Activated naive CD8-positive, alpha-beta T cell treated with anti-CD3 and anti-CD28 coated beads, Interleukin-2, amount 50 U/mL, for 16 hours (primary cell): Measurements from ENCODE around the gene FUT7.
"Not testable (repeated sequence)": the region's sequence is repeated elsewhere in the genome, so short reads cannot be mapped to it uniquely, and the experiment has no call there.

Experiments used
- DNase-seq: peaks from one replicate; pipeline ENCODE4 v3.0.0-alpha.2; 2020; ENCODE audit warnings: low read depth, low spot score

FUT7 gene

GRCh38 chr9:137066096-137066861, 34.4 kb upstream of the FUT7 start:
- DNase-seq: no peak

- no peak for DNase-seq
Measured at GRCh38 chr9:137065336-137065967, 33.6 kb upstream of the FUT7 start.

DNA sequence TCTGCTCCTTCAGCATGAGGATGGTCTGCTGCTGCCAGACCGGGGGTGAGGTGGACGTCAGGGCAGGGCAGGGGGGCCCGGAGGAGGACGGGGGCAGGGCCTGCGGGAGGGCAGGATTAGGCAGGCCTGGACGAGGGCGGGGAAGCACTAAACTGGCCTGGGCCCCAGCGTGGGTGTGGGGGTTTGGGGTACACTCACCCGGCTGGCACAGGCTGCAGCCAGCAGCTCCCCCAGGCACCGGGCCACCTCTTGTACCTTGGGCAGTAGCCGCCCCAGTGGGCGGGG, 32.9 kb upstream of the FUT7 start:
- DNase-seq: no peak

- no peak for DNase-seq
Measured at GRCh38 chr9:137064027-137064879, 32.4 kb upstream of the FUT7 start.

DNA sequence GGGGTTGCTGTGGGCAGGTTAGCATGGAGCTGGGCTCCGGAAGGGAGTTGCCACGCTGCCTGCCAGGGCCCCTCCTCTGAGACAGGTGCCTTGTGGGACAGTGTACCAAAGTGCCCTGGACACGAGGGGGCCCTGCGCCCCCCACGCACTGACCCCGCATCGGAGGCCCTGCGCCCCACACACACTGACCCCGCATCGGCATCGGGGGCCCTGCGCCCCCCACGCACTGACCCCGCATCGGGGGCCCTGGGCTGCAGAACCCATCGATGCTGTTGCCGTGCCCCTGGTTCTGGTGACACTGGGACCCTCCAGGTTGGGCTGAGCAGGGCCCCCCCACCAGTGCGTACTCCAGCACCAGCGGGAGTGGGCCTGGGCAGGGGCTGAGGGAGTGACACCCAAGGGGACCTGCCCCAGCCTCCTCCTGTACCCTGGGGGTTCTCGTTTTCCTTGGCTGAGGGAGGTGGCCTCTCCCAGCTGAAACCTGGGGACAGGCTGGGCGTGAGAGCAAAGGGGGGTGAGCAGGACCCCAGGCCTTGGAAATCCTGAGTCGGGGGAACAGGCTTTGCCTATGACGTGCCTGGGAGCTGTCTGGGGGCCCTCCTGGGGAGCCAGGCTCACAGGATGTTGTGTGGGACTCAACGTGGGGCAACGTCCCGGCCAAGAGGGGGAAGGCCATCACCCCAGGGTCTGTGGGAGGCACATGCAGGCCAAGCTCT, 31.6 kb upstream of the FUT7 start:
- DNase-seq: no peak

DNA sequence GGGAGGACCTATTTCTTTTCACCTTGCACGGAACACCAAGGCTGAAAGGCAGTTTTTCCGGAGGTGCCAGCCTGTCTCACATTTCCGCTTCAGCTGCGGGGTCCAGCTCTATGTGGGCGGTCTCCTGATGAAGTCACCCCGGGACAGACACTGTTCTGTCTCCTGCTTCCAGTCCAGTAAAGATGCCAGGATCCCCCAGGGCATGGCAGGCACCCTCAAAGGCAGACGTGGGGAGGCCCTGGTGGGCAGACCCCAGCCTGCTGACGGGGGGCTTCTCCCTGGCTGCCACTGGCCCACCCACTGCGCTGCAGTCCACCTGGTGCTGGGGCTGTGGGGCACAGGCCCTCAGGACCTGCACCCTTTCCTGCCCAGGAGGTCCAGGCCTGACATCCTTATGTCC, 30.9 kb upstream of the FUT7 start:
- DNase-seq: not testable (repeated sequence)

DNA sequence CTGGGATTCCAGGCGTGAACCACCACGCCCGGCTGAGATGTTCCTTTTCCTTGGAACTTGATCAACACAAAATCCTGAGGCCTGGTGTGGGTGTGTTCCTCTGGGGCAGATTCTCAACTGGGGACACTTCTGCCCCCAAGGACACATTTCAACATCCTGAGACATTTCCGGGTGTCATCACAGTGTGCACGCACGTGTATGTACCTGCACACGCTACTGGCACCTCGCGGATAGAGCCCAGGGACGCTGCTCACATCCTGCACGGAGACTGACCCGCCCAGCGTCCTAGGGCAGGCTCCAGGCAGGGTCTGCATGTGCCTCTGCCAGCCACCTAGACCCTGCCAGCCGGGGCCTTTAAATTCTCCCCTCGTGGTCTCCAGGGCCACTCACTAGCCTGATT, 30.5 kb upstream of the FUT7 start:
- no peak for DNase-seq

DNA sequence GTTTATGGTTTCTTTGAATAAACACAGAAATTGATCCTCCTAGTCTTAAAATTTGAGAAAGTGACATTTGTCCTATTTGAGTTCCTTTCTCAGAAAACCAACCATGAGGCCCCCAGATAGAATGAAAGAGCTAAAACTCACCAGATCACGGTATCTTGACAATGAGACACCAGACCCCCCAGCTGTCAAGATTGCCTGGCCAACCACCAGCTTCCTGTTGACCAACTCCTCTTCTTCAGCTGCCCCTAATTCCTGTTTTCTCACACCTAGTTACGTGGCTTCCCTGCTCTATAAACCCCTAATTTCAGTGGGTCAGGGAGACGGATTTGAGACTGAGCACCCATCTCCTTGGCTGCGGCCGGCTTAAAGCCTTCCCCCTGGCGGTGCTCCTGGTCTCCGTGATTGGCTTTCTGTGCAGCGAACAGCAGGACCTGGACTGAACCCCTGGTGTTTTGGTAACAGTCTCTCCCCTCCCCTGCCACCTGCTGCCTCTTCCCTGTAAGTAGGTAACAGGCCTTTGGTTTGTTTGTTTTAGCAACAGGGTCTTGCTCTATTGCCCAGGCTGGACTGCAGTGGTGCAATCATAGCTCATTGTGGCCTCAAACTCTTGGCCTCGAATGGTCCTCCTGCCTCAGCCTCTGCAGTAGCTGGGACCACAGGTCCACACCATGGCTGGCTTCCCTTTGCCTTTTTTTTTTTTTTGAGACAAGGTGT, 26.8 kb upstream of the FUT7 start:
- DNase-seq: no peak

DNA sequence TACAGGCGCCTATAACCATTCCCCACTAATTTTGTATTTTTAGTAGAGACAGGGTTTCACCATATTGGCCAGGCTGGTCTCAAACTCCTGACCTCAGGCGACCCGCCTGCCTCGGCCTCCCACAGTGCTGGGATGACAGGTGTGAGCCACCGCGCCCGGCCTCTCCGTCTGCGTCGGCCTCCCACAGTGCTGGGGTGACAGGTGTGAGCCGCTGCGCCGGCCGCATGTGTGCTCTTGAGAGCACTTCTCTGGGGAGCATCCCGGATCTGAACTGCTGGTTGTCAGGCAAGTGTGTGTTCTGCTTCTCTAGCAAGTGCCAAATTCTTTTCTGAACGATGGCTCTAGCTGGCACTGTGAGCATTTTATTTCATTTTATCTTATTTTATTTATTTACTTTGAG, 25.7 kb upstream of the FUT7 start:
- DNase-seq: no peak

DNA sequence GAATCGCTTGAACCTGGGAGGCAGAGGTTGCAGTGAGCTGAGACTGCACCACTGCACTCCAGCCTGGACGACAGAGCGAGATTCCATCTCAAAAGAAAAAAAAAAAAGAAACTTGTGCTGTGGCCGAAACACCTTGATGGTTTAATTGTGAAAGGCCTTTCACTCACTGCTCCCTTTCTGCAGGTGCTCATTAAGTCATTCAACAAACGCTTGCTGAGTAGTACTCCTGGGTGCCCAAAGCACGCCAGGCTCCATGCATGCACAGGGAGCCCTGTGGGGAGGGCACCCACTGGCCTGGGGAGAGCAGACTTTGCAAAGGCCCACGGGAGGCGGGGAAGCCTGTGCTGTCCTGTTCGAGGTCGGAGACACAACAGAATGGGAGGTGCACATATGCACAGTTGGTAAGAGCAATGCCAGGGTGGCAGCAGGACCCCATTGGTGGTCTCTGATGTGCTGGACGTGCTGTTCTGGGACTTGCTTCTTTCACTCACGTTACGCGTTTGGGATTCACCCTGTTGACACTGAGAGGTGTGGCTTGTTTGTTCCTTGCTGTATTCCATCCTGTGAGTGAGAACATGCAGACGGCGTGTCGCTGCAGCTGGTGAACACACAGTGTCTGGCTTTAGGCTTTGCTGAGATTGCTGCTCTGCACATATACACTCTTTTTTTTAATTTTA, 25.0 kb upstream of the FUT7 start:
- DNase-seq: no peak

- no peak for DNase-seq
Measured at GRCh38 chr9:137055385-137056364, 23.8 kb upstream of the FUT7 start.

GRCh38 chr9:137054932-137055384, 23.1 kb upstream of the FUT7 start:
- no peak for DNase-seq

DNA sequence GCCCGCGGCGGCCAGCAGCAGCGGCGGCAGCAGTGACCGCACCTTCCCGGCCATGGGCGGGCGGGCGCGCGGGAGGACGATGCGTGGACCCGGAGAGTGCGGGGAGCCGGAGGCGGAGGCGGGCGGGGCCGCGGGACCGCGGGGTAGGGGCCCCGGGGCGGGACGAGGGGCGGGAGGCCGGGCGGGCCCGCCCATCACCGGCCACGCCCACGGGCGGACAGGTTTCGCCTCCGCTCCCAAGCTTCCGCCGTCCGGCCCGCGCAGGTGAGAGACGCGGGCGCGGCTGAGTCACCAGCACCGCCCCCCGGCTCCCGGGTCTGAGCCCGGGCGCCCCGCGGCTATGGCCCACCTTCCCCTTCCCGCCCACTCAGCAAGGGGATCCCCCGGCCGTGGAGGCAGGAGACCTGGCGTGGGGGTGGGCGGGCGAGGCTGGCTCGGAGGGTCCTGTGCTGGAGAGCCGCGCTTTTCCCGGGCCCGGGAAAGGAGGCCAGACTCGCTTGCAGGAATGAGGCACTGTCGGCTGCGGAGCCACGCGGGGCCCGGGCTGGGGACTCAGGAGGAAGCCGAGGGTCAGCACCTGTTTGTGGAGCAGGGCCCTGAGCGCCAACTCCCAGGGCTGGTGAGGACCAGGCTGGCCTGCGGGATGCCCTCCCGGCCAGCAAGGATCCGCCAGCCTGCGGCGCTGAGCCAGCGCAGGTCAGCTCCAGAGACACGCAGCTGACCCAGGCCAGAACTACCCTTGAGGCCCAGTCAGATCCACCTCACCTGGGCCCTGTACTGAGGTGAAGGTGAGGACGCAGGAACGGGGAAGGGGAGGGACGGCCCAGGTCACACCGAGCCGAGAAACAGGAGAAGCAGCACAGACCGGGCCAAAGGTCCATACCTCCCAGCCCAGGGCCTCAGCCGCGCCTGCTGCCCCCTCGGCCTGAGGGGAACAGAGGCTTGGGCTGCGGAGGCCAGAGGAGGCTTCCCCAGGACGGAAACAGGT, 22.4 kb upstream of the FUT7 start, which contains the start of gene ENTPD2:
Gene ENTPD2 (minus strand): TSS at position 118 of the 988 bp plus-strand sequence. CDS start 64 bp downstream, at position 54.
- no peak for DNase-seq

GRCh38 chr9:137052998-137053943, 21.4 kb upstream of the FUT7 start:
- DNase-seq: no peak

- DNase-seq: no peak
Measured at GRCh38 chr9:137052293-137052692, 20.4 kb upstream of the FUT7 start.

- DNase-seq: no peak
Measured at GRCh38 chr9:137051145-137051724, 19.3 kb upstream of the FUT7 start.

DNA sequence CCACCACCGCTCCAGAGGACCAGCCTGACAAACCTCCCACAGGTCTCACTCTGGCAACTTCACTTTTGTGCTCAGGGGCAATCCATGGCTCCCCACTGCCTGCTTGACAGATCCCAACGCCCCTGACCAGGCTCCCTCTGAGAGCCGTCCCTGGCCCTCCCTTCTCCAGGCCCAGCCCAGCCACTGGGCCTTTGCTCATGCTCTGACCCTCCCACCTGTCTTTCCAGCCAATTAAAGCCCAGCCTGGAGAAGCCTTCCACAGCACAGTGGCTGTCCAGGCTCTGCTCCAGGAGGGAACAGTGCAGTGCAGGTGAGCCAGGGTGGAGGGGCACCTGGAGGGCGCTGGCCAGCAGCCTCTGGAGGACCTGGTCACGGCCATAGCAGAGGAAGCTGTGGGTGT, 18.7 kb upstream of the FUT7 start:
- no peak for DNase-seq
